Measurements from ENCODE around the gene NEXN. TPM values are rescaled to one million over a fixed set of nuclear protein-coding genes. Genes with fewer than 3 reads are reported as not detected.

The NEXN gene
- total and polyA plus RNA-seq, 2 of the 8 experiments (the other 6 are each of a cell fraction or from before 2014, with no cell fraction given), result 0.20 to 2.9 TPM

- no peak overlapping the region for H2BK20ac ChIP-seq (ENCODE audit: low read length)
- H3K14ac ChIP-seq (ENCODE audit: insufficient read length), result no peak overlapping the region
- no peak overlapping the region for H3K23ac ChIP-seq (ENCODE audit: insufficient read length)
- H3K27me3 ChIP-seq (replicated peaks in 1 of 4; ENCODE audit: control insufficient read depth in 3 of 4, extremely low read depth in 1 of 4, insufficient read depth in 3 of 4, low read length in 3 of 4), result no peaks in the 10 kb centered on the region
- H3K56ac ChIP-seq (replicated peaks; ENCODE audit: insufficient read length, low read depth, low read length), result no peak overlapping the region
- no peak overlapping the region for H3K4ac ChIP-seq (replicated peaks; ENCODE audit: insufficient read length, low read depth, low read length)
- H2AFZ ChIP-seq (ENCODE audit: low read length), result no peak overlapping the region
- H4K91ac ChIP-seq (replicated peaks; ENCODE audit: insufficient read length, low read length), result no peak overlapping the region
- FAIRE-seq, result no peak
- H3K18ac ChIP-seq (ENCODE audit: extremely low read depth, low read length), result no peak overlapping the region
- no peaks in the 10 kb centered on the region for H3K36me3 ChIP-seq (ENCODE audit: control insufficient read depth in 2 of 4, insufficient read depth in 4 of 4, low read length in 3 of 4)
- H2BK120ac ChIP-seq (replicated peaks; ENCODE audit: low read depth, low read length), result no peak overlapping the region
- DNase-seq (ENCODE audit: low read depth in 1 of 2, low spot score in 2 of 2), result no peak
- H2BK12ac ChIP-seq (ENCODE audit: low read depth, low read length), result no peak overlapping the region
- H2BK5ac ChIP-seq (ENCODE audit: low read depth, low read length), result no peak overlapping the region
- H4K8ac ChIP-seq (ENCODE audit: extremely low read depth, insufficient read depth, low read length), result no peak overlapping the region
- H3K9me3 ChIP-seq (ENCODE audit: insufficient read depth in 2 of 2, low read depth in 1 of 2, low read length in 1 of 2), result no peaks in the 10 kb centered on the region; a peak in 1 of 4 replicates
- 92% methylated on average over 4 of the region's 4 CpGs; no CpG with 5 or more reads in 1 of the 2 experiments for WGBS, 2 experiments (ENCODE audit: extremely low coverage in 1 of 2, insufficient coverage in 1 of 2, insufficient read length in 1 of 2, insufficient replicate concordance in 2 of 2, low coverage in 1 of 2, low lambda C conversion rate in 2 of 2, missing lambda C conversion rate in 1 of 2)
- H3K23me2 ChIP-seq (ENCODE audit: low read depth, low read length), result no peaks in the 10 kb centered on the region
- CTCF ChIA-PET (ENCODE audit: partially characterized antibody), result interaction anchor here (0.8 kb wide), 1 partner anchor 37 kb away, joined by 3 read pairs; no protein-coding TSS in a partner anchor
- H3K4me2 ChIP-seq (ENCODE audit: insufficient read depth in 1 of 2, low read depth in 2 of 2, low read length in 2 of 2), result no peak overlapping the region
- H3K27ac ChIP-seq (ENCODE audit: low read depth, low read length), result no peak overlapping the region
- no peaks in the 10 kb centered on the region for H3K79me2 ChIP-seq (ENCODE audit: control insufficient read depth in 1 of 2, insufficient read depth in 2 of 2, low read length in 2 of 2)
- H3K9ac ChIP-seq (replicated peaks in 1 of 4; ENCODE audit: extremely low read depth in 1 of 4, low read depth in 3 of 4, low read length in 3 of 4), result no peak overlapping the region
- TF ChIP-seq SIX5 (IDR thresholded peaks at IDR 0.05; ENCODE audit: low read depth, low read length), result no peak
- TF ChIP-seq NRF1 (IDR thresholded peaks at IDR 0.05; ENCODE audit: low read depth, low read length), result no peak
- no peak for TF ChIP-seq MAX (IDR thresholded peaks at IDR 0.05)
- no peak for TF ChIP-seq EP300 (IDR thresholded peaks at IDR 0.05; ENCODE audit: borderline replicate concordance in 1 of 2, low read depth in 2 of 2, low read length in 2 of 2)
- no peak for TF ChIP-seq CHD2 (IDR thresholded peaks at IDR 0.05; ENCODE audit: low read length)
- no peak for TF ChIP-seq SAP30 (IDR thresholded peaks at IDR 0.05; ENCODE audit: insufficient read depth, insufficient replicate concordance, low read length)
- TF ChIP-seq SP2 (IDR thresholded peaks at IDR 0.05; ENCODE audit: low read length), result no peak
- TF ChIP-seq HDAC2 (IDR thresholded peaks at IDR 0.05; ENCODE audit: borderline replicate concordance in 1 of 2, low read depth in 2 of 2, low read length in 2 of 2), result no peak
- TF ChIP-seq SUZ12 (IDR thresholded peaks at IDR 0.05; ENCODE audit: low read length), result no peak
- no peak for TF ChIP-seq CHD1 (IDR thresholded peaks at IDR 0.05; ENCODE audit: low read depth, low read length)
- no peak overlapping the region for H2BK15ac ChIP-seq (ENCODE audit: low read length)
- POLR2A ChIA-PET (ENCODE audit: partially characterized antibody), result interaction anchor here (1.2 kb wide), 1 partner anchor 10 kb away, joined by 4 read pairs; no protein-coding TSS in a partner anchor
- H3K4me3 ChIP-seq (ENCODE audit: extremely low read depth in 1 of 4, insufficient read depth in 2 of 4, low read depth in 3 of 4, low read length in 4 of 4), result no peak overlapping the region
- no peaks in the 10 kb centered on the region for H3K79me1 ChIP-seq (ENCODE audit: low read depth, low read length)
- H4K20me1 ChIP-seq (replicated peaks in 1 of 2; ENCODE audit: control insufficient read depth in 1 of 2, insufficient read depth in 2 of 2, low read length in 2 of 2), result no peaks in the 10 kb centered on the region
- H4K5ac ChIP-seq (ENCODE audit: insufficient read length, low read depth, low read length), result no peak overlapping the region
- H3K4me1 ChIP-seq (replicated peaks in 1 of 4; ENCODE audit: control insufficient read depth in 3 of 4, insufficient read depth in 4 of 4, low read length in 3 of 4), result no peaks in the 10 kb centered on the region
- H2AK5ac ChIP-seq (ENCODE audit: low read depth, low read length), result no peak overlapping the region
Measured at GRCh38 chr1:77874804-77875445, 13.5 kb upstream of the NEXN start.
